HG02938 (cell line): ENCODE data around the gene CENPV.
"Not testable (repeated sequence)": the region's sequence is repeated elsewhere in the genome, so short reads cannot be mapped to it uniquely, and the experiment has no call there.

Experiments used
- ATAC-seq: cut with Tn5 transposase; IDR thresholded peaks from one replicate; pipeline ENCODE4 v1.9.1; 2021; ENCODE audit warnings: mild to moderate bottlenecking, moderate library complexity; ENCODE audit not compliant: unreplicated experiment

CENPV gene

DNA sequence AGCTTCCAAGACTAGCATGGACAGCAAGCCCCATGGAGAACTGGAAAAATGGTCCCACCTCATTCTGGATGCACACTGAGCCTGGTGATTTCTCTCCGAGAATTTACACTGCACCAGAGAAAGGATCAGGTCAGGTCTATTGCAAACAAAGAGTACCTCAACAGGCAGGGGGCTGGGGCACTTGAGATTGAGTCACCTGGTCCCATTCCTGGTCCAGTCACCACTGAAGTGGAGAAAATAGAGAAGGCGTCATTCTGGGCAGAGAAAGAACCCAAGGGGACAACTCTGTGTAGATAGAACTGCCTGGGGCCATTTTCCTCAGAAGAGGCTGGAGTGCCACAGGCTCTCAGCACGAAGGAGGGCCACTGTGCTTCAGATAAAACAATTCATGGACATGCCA lies 38.4 kb downstream of the CENPV start:
- ATAC-seq: no peak

DNA sequence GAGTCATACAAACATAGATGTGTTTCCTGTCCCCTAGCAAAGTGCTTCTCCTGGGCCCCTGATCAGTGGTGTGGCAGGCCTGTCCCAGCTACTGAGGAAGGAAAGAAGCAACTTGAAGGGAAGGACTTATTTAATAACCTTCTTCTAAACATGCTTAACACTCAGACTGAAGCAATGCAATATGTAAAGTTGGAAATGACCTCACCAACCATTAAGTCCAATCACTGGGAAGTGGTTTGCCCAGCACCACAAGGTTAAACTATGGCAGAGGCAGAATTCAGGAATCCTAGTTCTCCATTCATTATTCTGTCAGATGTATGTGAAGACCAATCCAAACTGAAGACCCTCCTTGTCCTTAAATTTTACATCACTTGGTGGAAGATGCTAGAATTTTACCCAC lies 39.1 kb downstream of the CENPV start:
- no peak for ATAC-seq

- no peak for ATAC-seq
These were observed 39.9 kb downstream of the CENPV start for GRCh38 chr17:16313139-16314090.

GRCh38 chr17:16312061-16312460 lies 41.2 kb downstream of the CENPV start:
- not testable (repeated sequence) for ATAC-seq

GRCh38 chr17:16306211-16306610 lies 47.1 kb downstream of the CENPV start:
- ATAC-seq: no peak

DNA sequence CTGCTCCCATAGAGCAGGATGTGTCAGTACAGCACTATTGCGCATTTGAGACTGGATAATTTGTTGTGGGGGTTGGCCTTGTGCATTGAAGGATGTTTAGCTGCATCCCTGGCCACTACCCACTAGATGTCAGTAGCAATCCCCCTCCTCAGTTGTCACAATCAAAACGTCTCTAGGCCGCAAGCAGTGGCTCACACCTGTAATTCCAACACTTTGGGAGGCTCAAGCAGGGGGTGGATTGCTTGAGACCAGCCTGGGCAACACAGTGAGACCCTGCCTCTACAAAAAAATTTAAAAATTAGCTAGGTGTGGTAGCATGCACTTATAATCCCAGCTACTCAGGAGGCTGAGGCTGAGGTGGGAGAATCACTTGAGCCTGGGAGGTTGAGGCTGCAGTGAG lies 48.4 kb downstream of the CENPV start:
- no peak for ATAC-seq

DNA sequence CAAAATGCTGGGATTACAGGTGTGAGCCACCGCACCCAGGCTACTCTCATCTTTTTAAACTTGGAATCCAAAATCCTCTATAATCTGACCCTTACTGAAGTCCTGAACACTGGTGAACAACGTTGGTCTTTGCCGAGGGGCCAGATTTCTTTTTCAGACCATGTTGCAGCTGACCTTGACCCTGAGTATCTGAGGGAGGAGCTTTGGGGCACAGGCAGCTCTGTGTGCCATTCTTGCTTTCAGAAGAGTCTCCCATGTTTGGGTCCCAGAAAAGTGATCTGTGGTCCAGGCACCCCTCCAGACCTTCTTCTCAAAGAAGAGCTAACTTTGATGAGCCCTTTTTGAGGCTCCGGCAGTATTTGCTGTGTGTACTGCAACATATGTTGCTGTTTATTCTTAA lies 50.4 kb downstream of the CENPV start:
- no peak for ATAC-seq

DNA sequence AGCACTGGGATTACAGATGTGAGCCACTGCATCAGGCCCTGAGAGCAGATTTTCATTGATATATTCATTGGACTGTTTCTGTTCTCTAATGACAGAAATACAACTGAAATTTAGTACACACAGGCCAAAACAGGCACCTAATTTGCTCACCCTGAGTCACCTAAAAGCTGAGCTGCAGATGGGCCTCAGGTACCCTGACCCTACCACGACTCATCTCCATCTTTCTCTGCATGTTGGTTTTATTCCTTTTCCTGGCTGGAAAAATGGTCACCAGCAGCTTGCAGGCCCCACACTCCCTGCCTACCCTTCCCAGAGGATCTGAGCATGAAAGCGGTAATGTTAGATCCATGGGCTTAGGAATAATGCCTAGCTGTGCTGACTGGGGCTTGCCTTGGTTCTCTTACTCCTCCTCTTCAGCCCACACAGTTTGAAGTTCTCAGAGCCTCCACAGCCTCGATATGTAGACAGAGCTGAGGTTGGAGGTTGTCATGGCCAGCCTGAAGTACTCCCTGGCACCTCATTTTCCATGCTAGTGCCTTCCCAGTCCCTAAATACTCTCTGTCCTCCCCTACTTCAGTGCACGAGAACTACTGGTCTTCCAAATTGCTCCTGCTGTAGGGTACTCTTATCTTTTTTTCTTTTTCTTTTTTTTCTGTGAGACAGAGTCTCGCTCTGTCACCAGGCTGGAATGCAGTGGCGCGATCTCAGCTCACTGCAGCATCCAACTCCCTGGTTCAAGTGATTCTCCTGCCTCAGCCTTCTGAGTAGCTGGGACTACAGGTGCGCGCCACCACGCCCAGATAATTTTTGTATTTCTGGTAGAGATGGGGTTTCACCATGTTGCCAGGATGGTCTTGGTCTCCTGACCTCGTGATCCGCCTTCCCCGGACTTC lies 51.1 kb downstream of the CENPV start:
- no peak for ATAC-seq

- ATAC-seq: no peak
These were observed 52.7 kb downstream of the CENPV start for GRCh38 chr17:16300554-16300953.

- ATAC-seq: no peak
These were observed 55.1 kb downstream of the CENPV start for GRCh38 chr17:16298140-16298662.

- ATAC-seq: no peak
These were observed 55.7 kb downstream of the CENPV start for GRCh38 chr17:16297367-16298139.

DNA sequence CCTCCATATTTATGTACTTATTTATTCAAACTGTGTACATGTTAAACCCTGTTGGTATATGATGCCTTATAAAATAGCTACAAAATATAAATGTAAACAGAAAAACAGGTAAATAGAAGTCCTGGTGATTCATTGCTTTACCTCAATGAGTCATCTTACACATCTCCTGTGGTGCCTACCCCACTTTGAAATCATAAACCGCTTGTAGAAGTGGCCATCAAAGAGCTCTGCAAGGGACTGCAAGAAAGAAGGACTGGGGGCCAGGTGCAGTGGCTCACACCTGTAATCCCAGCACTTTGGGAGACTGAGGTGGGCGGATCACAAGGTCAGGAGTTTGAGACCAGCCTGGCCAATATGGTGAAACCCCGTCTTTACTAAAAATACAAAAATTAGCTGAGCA lies 57.2 kb downstream of the CENPV start:
- not testable (repeated sequence) for ATAC-seq

- no peak for ATAC-seq
These were observed 58.7 kb downstream of the CENPV start for GRCh38 chr17:16294560-16294959.

DNA sequence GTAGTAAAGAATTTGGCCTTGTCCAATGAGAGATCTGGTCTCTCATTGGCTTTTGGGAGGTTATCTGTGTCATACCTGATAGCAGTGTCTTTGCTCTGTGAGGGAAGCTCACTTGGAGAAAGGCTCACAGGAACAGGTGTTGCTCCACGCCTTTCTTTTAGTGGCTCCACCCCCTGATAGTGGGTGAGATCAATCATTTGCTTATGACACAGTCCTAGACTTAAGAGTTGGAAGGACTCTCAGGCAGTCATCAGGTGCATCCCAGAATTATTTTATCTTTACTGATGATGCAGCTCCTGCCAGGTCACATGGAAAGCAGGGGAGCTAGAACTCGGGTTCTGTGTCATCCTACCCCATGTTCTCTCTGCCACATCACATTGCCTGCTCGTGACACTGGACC lies 59.3 kb downstream of the CENPV start:
- no peak for ATAC-seq
